OCI-LY7 (cell line): ENCODE data around the gene KRT83. TPM values are rescaled to one million over a fixed set of nuclear protein-coding genes. Genes with fewer than 3 reads are reported as not detected.

Experiments
- BruUV-seq: library from RNA; stranded (reverse); fragments of 400-500 nt; replicated peaks from 2 replicates; lab custom pipeline; 2021; lab: Mats Ljungman, UMichigan
- CTCF ChIA-PET: fragments of 300-600 bp; sonication (Branson Sonifier 250); formaldehyde crosslinking; loops from one replicate; lab custom pipeline; 2022; ENCODE audit warnings: antibody characterized with exemption; ENCODE audit not compliant: unreplicated experiment; lab: Charles Lee
- POLR2A ChIA-PET: fragments of 300-600 bp; sonication (Branson Sonifier 250); formaldehyde crosslinking; loops from one replicate; lab custom pipeline; 2022; ENCODE audit warnings: antibody characterized with exemption; lab: Charles Lee
- DNase-seq: peaks from one replicate; pipeline ENCODE4 v3.0.0-alpha.2; 2015; ENCODE audit warnings: low spot score
- H2AFZ ChIP-seq: fragments of 200-600 bp; sonication (generic), shearing (Covaris generic); 2 replicates; pipeline ENCODE4 v1.6.1; 2014; ENCODE audit warnings: mild to moderate bottlenecking, antibody characterized with exemption, low read length, moderate library complexity
- H3K27ac ChIP-seq: fragments of 200-600 bp; sonication (generic); 2 replicates; pipeline ENCODE4 v1.5.1; 2014; ENCODE audit warnings: mixed run types, low read depth, mild to moderate bottlenecking, moderate library complexity, low read length, inconsistent platforms; ENCODE audit not compliant: poor library complexity, severe bottlenecking
- H3K36me3 ChIP-seq: fragments of 200-600 bp; sonication (generic); 2 replicates; pipeline ENCODE4 v1.6.1; 2014; ENCODE audit warnings: mild to moderate bottlenecking, antibody characterized with exemption, low read length, moderate library complexity, mixed read lengths; ENCODE audit not compliant: insufficient read depth
- H3K4me1 ChIP-seq: fragments of 200-600 bp; sonication (generic); 2 replicates; pipeline ENCODE4 v1.5.1; 2014; ENCODE audit warnings: mild to moderate bottlenecking, low read length; ENCODE audit not compliant: insufficient read depth, poor library complexity, severe bottlenecking
- H3K4me2 ChIP-seq: fragments of 200-600 bp; sonication (generic); 2 replicates; pipeline ENCODE4 v1.6.1; 2014; ENCODE audit warnings: mild to moderate bottlenecking, low read length
- H3K4me3 ChIP-seq: fragments of 200-600 bp; sonication (generic); 2 replicates; pipeline ENCODE4 v1.5.1; 2014; ENCODE audit warnings: mild to moderate bottlenecking, low read depth, low read length; ENCODE audit not compliant: poor library complexity, severe bottlenecking
- H3K79me2 ChIP-seq: fragments of 200-600 bp; sonication (generic); 2 replicates; pipeline ENCODE4 v1.6.1; 2016; ENCODE audit warnings: low read depth, mild to moderate bottlenecking, low read length, moderate library complexity, mixed read lengths; ENCODE audit not compliant: insufficient read depth
- H3K9me2 ChIP-seq: fragments of 200-600 bp; sonication (generic); 2 replicates; pipeline ENCODE4 v1.6.1; 2016; ENCODE audit warnings: mild to moderate bottlenecking, low read length, mixed read lengths; ENCODE audit not compliant: insufficient read depth
- H3K9me3 ChIP-seq: fragments of 200-600 bp; sonication (generic); 2 replicates; pipeline ENCODE4 v1.6.1; 2014; ENCODE audit warnings: mild to moderate bottlenecking, mixed run types, low read length, mixed read lengths
- H4K20me1 ChIP-seq: fragments of 200-600 bp; sonication (generic); 2 replicates; pipeline ENCODE4 v1.6.1; 2014; ENCODE audit warnings: mild to moderate bottlenecking, antibody characterized with exemption, low read length, moderate library complexity, mixed read lengths; ENCODE audit not compliant: insufficient read depth
- EZH2phosphoT487 ChIP-seq: fragments of 200-600 bp; sonication (generic); IDR thresholded peaks from 2 replicates; pipeline ENCODE4 v1.6.1; 2018; ENCODE audit warnings: low read depth, borderline replicate concordance, mild to moderate bottlenecking, mixed run types, antibody characterized with exemption, low read length, moderate library complexity, mixed read lengths
- intact Hi-C: fragments of 100-400 bp; cut with micrococcal nuclease; formaldehyde crosslinking; loops from one replicate; pipeline ENCODE4 v1.10.0; 2022; ENCODE audit not compliant: unreplicated experiment
- total RNA-seq, 2 experiments: library from RNA; depleted of rRNA in 1 of 2; stranded (reverse); fragments of >200 nt in 1 of 2; shearing (Covaris generic) in 1 of 2; gene quantifications; 2 replicates each; pipeline ENCODE4 v1.2.3, GENCODE V29; 2014 to 2022
- TF ChIP-seq, protein P1 (sequence below): fragments of 200-600 bp; sonication (generic); conservative IDR thresholded peaks from 2 replicates; pipeline ENCODE4 v1.5.1; 2014; ENCODE audit warnings: mild to moderate bottlenecking, antibody characterized with exemption, low read length, moderate library complexity, mixed read lengths

The KRT83 gene
- total RNA-seq, 2 experiments from 2014 or later = not detected

DNA sequence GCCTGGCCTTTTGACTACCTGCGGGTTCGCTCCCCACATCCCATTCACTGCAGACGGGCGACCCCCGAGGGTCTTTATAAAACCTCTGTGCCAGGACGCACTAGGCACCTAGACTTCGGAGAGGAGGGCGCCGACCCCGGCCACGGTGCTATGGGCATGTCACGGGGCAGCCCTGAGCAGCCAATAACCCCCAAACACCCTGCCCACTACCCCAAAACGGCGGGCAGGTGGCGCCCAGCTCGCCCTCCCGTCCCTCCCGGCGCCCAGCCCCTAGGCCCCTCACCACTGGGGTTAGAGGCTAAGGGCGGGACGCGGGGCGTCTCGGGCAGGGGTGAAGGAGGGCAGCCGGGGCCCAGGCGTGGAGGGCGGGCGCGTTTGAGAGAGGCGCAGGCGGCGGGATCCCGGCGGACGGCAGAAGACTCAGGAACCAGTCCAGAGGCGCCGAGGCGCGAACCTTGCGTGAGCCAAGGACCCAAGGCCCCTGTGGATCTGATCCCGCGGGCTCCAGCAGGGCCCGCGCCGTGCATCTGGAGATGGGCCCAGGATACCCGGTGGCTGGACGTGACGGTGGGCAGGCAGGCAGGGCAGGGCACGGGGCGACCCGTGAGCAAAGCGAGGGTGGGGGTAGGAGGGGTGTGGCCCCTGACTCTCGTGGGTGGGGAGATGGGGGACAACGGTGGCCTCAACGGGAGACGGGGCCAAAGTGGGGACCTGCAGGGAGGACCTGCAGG is 35.0 kb upstream of the KRT83 start:
- Histone ChIP-seq H3K4me3 (no peak overlapping the region), H3K4me2 (no peak overlapping the region), H4K20me1 (no peaks in the 10 kb centered on the region), H3K4me1 (peaks cover 39% of the 10 kb centered on the region), H3K79me2 (no peaks in the 10 kb centered on the region), H3K27ac (no peak overlapping the region), H3K9me3 (no peaks in the 10 kb centered on the region), H3K36me3 (no peaks in the 10 kb centered on the region), H3K9me2 (no peaks in the 10 kb centered on the region), H2AFZ (no peak overlapping the region)
- ChIA-PET POLR2A (no interaction called here), CTCF (no interaction called here)
- no peak for TF ChIP-seq EZH2phosphoT487
- TF ChIP-seq, protein P1, sequence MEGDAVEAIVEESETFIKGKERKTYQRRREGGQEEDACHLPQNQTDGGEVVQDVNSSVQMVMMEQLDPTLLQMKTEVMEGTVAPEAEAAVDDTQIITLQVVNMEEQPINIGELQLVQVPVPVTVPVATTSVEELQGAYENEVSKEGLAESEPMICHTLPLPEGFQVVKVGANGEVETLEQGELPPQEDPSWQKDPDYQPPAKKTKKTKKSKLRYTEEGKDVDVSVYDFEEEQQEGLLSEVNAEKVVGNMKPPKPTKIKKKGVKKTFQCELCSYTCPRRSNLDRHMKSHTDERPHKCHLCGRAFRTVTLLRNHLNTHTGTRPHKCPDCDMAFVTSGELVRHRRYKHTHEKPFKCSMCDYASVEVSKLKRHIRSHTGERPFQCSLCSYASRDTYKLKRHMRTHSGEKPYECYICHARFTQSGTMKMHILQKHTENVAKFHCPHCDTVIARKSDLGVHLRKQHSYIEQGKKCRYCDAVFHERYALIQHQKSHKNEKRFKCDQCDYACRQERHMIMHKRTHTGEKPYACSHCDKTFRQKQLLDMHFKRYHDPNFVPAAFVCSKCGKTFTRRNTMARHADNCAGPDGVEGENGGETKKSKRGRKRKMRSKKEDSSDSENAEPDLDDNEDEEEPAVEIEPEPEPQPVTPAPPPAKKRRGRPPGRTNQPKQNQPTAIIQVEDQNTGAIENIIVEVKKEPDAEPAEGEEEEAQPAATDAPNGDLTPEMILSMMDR = no peak
- intact Hi-C loops = no loop called here
- no peak for DNase-seq
- no TSS peak for BruUV-seq

DNA sequence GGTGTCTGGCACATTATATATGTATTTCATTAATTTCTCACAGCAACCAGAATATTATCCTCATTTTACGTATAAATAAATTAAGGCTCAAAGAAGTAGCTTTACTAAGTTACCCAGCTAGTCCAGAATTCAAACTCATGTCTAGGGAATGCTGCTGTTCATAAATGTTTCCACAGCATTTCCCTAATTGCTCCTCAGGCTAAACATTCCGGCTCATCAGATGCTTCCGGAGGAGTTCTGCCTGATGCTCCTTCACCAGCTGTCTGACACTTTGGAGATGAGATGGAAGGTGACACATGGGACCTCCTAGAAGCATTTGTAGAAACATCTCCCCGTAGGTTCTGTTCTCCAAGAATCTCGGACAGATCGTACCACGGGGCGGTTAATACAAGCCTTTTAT is 34.0 kb upstream of the KRT83 start:
- Histone ChIP-seq H3K79me2 (no peaks in the 10 kb centered on the region), H3K4me2 (no peak overlapping the region), H3K4me1 (peaks cover 34% of the 10 kb centered on the region), H3K9me2 (no peaks in the 10 kb centered on the region), H4K20me1 (no peaks in the 10 kb centered on the region), H3K36me3 (no peaks in the 10 kb centered on the region), H3K4me3 (no peak overlapping the region), H2AFZ (no peak overlapping the region), H3K27ac (no peak overlapping the region), H3K9me3 (no peaks in the 10 kb centered on the region)
- intact Hi-C loops = no loop called here
- POLR2A ChIA-PET = interaction anchor here (0.6 kb wide), 1 partner anchor 44 kb away, joined by 3 read pairs; no protein-coding TSS in a partner anchor
- BruUV-seq = no TSS peak
- CTCF ChIA-PET = no interaction called here
- TF ChIP-seq EZH2phosphoT487 = no peak
- TF ChIP-seq, protein P1 = no peak
- DNase-seq = no peak

DNA sequence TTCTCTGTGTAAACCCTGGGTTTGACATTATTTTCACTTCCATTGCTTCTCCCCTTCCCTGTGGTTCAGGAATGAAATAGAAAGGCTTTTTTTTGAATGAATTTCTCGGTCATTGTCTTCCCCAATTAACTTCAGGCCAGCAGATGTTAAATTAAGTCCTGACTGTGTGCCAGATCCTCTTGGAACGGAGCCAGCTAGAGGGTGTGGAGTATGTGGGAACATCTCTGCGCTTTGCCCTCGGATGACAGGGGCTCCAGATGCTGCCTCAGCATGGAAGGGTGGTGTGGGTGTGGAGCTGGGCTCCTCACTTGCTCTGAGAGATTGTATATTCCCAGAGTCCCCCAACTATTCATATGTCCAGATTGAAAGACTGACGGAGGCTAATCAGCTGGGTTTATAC is 33.0 kb upstream of the KRT83 start:
- no peak for TF ChIP-seq EZH2phosphoT487
- TF ChIP-seq, protein P1 = no peak
- no peak for DNase-seq
- H3K9me2 ChIP-seq = no peaks in the 10 kb centered on the region
- intact Hi-C loops = no loop called here
- H3K27ac ChIP-seq = no peak overlapping the region
- no peaks in the 10 kb centered on the region for H3K9me3 ChIP-seq
- H3K4me1 ChIP-seq = peaks cover 25% of the 10 kb centered on the region
- no peak overlapping the region for H3K4me3 ChIP-seq
- no peaks in the 10 kb centered on the region for H3K79me2 ChIP-seq
- no TSS peak for BruUV-seq
- no peaks in the 10 kb centered on the region for H3K36me3 ChIP-seq
- no peak overlapping the region for H3K4me2 ChIP-seq
- no peak overlapping the region for H2AFZ ChIP-seq
- POLR2A ChIA-PET = interaction anchor here (0.8 kb wide), 1 partner anchor 16 kb away, joined by 3 read pairs; no protein-coding TSS in a partner anchor
- CTCF ChIA-PET = no interaction called here
- no peaks in the 10 kb centered on the region for H4K20me1 ChIP-seq
